H9 (cell line): ENCODE results near the gene MXI1. TPM values are rescaled to one million over a fixed set of nuclear protein-coding genes. Genes with fewer than 3 reads are reported as not detected.

Experiments
- DNase-seq: peaks from one replicate; pipeline ENCODE4 v3.0.0-alpha.2; 2017
- H2AFZ ChIP-seq: one replicate; pipeline ENCODE4 v1.6.1; 2013; ENCODE audit warnings: mild to moderate bottlenecking, low read length, control low read depth, moderate library complexity
- H2AK5ac ChIP-seq: 2 replicates; pipeline ENCODE4 v1.6.1; 2013; ENCODE audit warnings: low read length, control low read depth, mixed read lengths; ENCODE audit not compliant: insufficient read length
- H2BK120ac ChIP-seq: one replicate; pipeline ENCODE4 v1.6.1; 2013; ENCODE audit warnings: low read depth, mild to moderate bottlenecking, low read length, control low read depth, inconsistent platforms; ENCODE audit not compliant: poor library complexity, severe bottlenecking
- H2BK12ac ChIP-seq: 2 replicates; pipeline ENCODE4 v1.6.1; 2013; ENCODE audit warnings: low read length, control low read depth, mixed read lengths, low read depth; ENCODE audit not compliant: insufficient read length
- H2BK15ac ChIP-seq: 2 replicates; pipeline ENCODE4 v1.6.1; 2013; ENCODE audit warnings: low read depth, low read length, control low read depth
- H2BK20ac ChIP-seq: one replicate; pipeline ENCODE4 v1.6.1; 2013; ENCODE audit warnings: low read depth, mild to moderate bottlenecking, low read length, control low read depth, inconsistent platforms; ENCODE audit not compliant: poor library complexity, severe bottlenecking
- H2BK5ac ChIP-seq: 2 replicates; pipeline ENCODE4 v1.6.1; 2013; ENCODE audit warnings: low read length, control low read depth, mixed read lengths; ENCODE audit not compliant: insufficient read length
- H3K14ac ChIP-seq: 2 replicates; pipeline ENCODE4 v1.6.1; 2013; ENCODE audit warnings: low read length, control low read depth; ENCODE audit not compliant: insufficient read depth
- H3K18ac ChIP-seq: 2 replicates; pipeline ENCODE4 v1.6.1; 2013; ENCODE audit warnings: low read depth, mild to moderate bottlenecking, mixed read lengths, low read length, control low read depth; ENCODE audit not compliant: insufficient read length
- H3K23ac ChIP-seq: 2 replicates; pipeline ENCODE4 v1.6.1; 2013; ENCODE audit warnings: low read length, control low read depth, mixed read lengths, low read depth; ENCODE audit not compliant: insufficient read length
- H3K23me2 ChIP-seq: 2 replicates; pipeline ENCODE4 v1.6.1; 2013; ENCODE audit warnings: low read depth, mild to moderate bottlenecking, mixed read lengths, low read length, control low read depth; ENCODE audit not compliant: insufficient read length, poor library complexity, severe bottlenecking
- H3K27ac ChIP-seq: 2 replicates; pipeline ENCODE4 v1.5.1; 2013; ENCODE audit warnings: low read length, control low read depth, mixed read lengths, low read depth; ENCODE audit not compliant: insufficient read length
- H3K27me3 ChIP-seq: 2 replicates; pipeline ENCODE4 v1.6.1; 2013; ENCODE audit warnings: low read length, control low read depth, inconsistent platforms; ENCODE audit not compliant: insufficient read depth
- H3K4ac ChIP-seq: 2 replicates; pipeline ENCODE4 v1.6.1; 2013; ENCODE audit warnings: low read depth, mild to moderate bottlenecking, control low read depth, inconsistent platforms, low read length, moderate library complexity
- H3K4me1 ChIP-seq: 2 replicates; pipeline ENCODE4 v1.6.1; 2013; ENCODE audit warnings: low read length, control low read depth, inconsistent platforms; ENCODE audit not compliant: insufficient read depth
- H3K4me2 ChIP-seq: 2 replicates; pipeline ENCODE4 v1.6.1; 2013; ENCODE audit warnings: low read length, control low read depth, mixed read lengths; ENCODE audit not compliant: insufficient read length, insufficient read depth
- H3K56ac ChIP-seq: 2 replicates; pipeline ENCODE4 v1.6.1; 2013; ENCODE audit warnings: low read depth, mild to moderate bottlenecking, mixed read lengths, low read length, control low read depth; ENCODE audit not compliant: insufficient read length
- H3K79me1 ChIP-seq: 2 replicates; pipeline ENCODE4 v1.6.1; 2013; ENCODE audit warnings: low read depth, mild to moderate bottlenecking, moderate library complexity, low read length, control low read depth, inconsistent platforms; ENCODE audit not compliant: insufficient read depth, poor library complexity, severe bottlenecking
- H3K79me2 ChIP-seq: 2 replicates; pipeline ENCODE4 v1.6.1; 2013; ENCODE audit warnings: low read length, control low read depth, inconsistent platforms; ENCODE audit not compliant: insufficient read depth
- H3K9ac ChIP-seq: 2 replicates; pipeline ENCODE4 v1.6.1; 2013; ENCODE audit warnings: low read length, control low read depth, mixed read lengths; ENCODE audit not compliant: insufficient read length; ENCODE audit errors: extremely low read depth
- H3K9me3 ChIP-seq: one replicate; pipeline ENCODE4 v1.6.1; 2013; ENCODE audit warnings: low read depth, low read length, inconsistent platforms; ENCODE audit not compliant: control insufficient read depth
- H3T11ph ChIP-seq: one replicate; pipeline ENCODE4 v1.6.1; 2013; ENCODE audit warnings: mild to moderate bottlenecking, low read length, control low read depth, inconsistent platforms
- H4K20me1 ChIP-seq: one replicate; pipeline ENCODE4 v1.6.1; 2013; ENCODE audit not compliant: control insufficient read depth, insufficient read length, insufficient read depth
- H4K5ac ChIP-seq: 2 replicates; pipeline ENCODE4 v1.6.1; 2013; ENCODE audit warnings: low read depth, mild to moderate bottlenecking, mixed read lengths, low read length, control low read depth; ENCODE audit not compliant: insufficient read length
- H4K8ac ChIP-seq: replicated peaks from 2 replicates; pipeline ENCODE4 v1.6.1; 2013; ENCODE audit warnings: low read length, control low read depth, mixed read lengths, low read depth; ENCODE audit not compliant: insufficient read length
- H4K91ac ChIP-seq: 2 replicates; pipeline ENCODE4 v1.6.1; 2013; ENCODE audit warnings: low read depth, mild to moderate bottlenecking, moderate library complexity, mixed read lengths, low read length, control low read depth; ENCODE audit not compliant: insufficient read length
- H3K27ac Mint-ChIP-seq, 3 experiments: 2 replicates in 2 of 3; 3 replicates in 1 of 3; pipeline ENCODE4 v1.8.0; 2020 to 2021; ENCODE audit warnings: mixed read lengths in 3 of 3, mild to moderate bottlenecking in 1 of 3, moderate library complexity in 1 of 3
- H3K27me3 Mint-ChIP-seq: 2 replicates; pipeline ENCODE4 v1.8.0; 2021; ENCODE audit warnings: low read depth, mild to moderate bottlenecking, moderate library complexity, mixed read lengths
- H3K36me3 Mint-ChIP-seq, 3 experiments: 2 replicates in 2 of 3; 3 replicates in 1 of 3; pipeline ENCODE4 v1.8.0; 2020 to 2021; ENCODE audit warnings: low read depth in 3 of 3, mixed read lengths in 3 of 3; ENCODE audit not compliant: insufficient read depth in 1 of 3
- H3K4me1 Mint-ChIP-seq, 2 experiments: 2 replicates each; pipeline ENCODE4 v1.8.0; 2020; ENCODE audit warnings: mixed read lengths in 2 of 2
- H3K4me3 Mint-ChIP-seq, 2 experiments: 2 replicates in 1 of 2; 3 replicates in 1 of 2; pipeline ENCODE4 v1.8.0; 2020 to 2021; ENCODE audit warnings: mild to moderate bottlenecking in 2 of 2, mixed read lengths in 2 of 2, moderate library complexity in 1 of 2
- H3K9me3 Mint-ChIP-seq, 2 experiments: 2 replicates in 1 of 2; 3 replicates in 1 of 2; pipeline ENCODE4 v1.8.0; 2020; ENCODE audit warnings: mild to moderate bottlenecking in 2 of 2, mixed read lengths in 2 of 2, moderate library complexity in 1 of 2
- CTCF ChIP-seq: fragments of 200-600 bp; sonication (generic); conservative IDR thresholded peaks from 3 replicates; pipeline ENCODE4 v1.8.0; 2021; ENCODE audit warnings: antibody characterized with exemption, mild to moderate bottlenecking
- WGBS: extraction: QIAGEN DNeasy Blood & Tissue Kit; methylation state at CpG from one replicate; pipeline ENCODE4 v1.1.7; 2013; ENCODE audit warnings: missing lambda C conversion rate, low lambda C conversion rate, mixed read lengths; ENCODE audit not compliant: insufficient read length; ENCODE audit errors: extremely low coverage; 5-methylcytosine and 5-hydroxymethylcytosine counted together
- total RNA-seq: library from RNA; stranded (reverse); gene quantifications from 2 replicates; pipeline ENCODE4 v1.2.1, GENCODE V29; 2021

MXI1 gene
- total RNA-seq, 1 experiment from 2014 or later: 5.6 TPM

- TF ChIP-seq CTCF: peak; percentile 20; the same call in 2 of the 3 replicates
- H3K4me1 Mint-ChIP-seq: peaks cover 34 to 51% of the 10 kb centered on the region in 2 experiments
- no peak overlapping the region for H3K56ac ChIP-seq
- no peak overlapping the region for H3K18ac ChIP-seq
- no peaks in the 10 kb centered on the region for H4K20me1 ChIP-seq
- H3K27me3 Mint-ChIP-seq: peaks cover 76% of the 10 kb centered on the region
- H4K91ac ChIP-seq: no peak overlapping the region
- no peaks in the 10 kb centered on the region for H3K79me2 ChIP-seq
- no peak overlapping the region for H2BK12ac ChIP-seq
- peaks cover 3% of the 10 kb centered on the region for H3K23me2 ChIP-seq
- WGBS: no CpG with 5 or more reads among the region's 7 CpGs
- H2BK5ac ChIP-seq: no peak overlapping the region
- no peak overlapping the region for H4K8ac ChIP-seq
- no peak overlapping the region for H3K14ac ChIP-seq
- H3K27me3 ChIP-seq: no peaks in the 10 kb centered on the region
- H3K27ac Mint-ChIP-seq: no peak overlapping the region
- peaks cover 7% of the 10 kb centered on the region; the same call in 1 of the 2 replicates for H3K4me1 ChIP-seq
- H2BK20ac ChIP-seq: no peak overlapping the region
- no peak overlapping the region for H3T11ph ChIP-seq
- no peak overlapping the region for H3K4me2 ChIP-seq
- H2AK5ac ChIP-seq: no peak overlapping the region
- no peak overlapping the region for H2BK15ac ChIP-seq
- no peaks in the 10 kb centered on the region for H3K9me3 Mint-ChIP-seq
- H3K9me3 ChIP-seq: no peaks in the 10 kb centered on the region
- no peak overlapping the region for H3K4ac ChIP-seq
- no peak overlapping the region for H3K4me3 Mint-ChIP-seq
- no peak overlapping the region for H3K27ac ChIP-seq
- no peak overlapping the region for H3K9ac ChIP-seq
- no peak overlapping the region for H2BK120ac ChIP-seq
- H3K36me3 Mint-ChIP-seq: no peaks in the 10 kb centered on the region; a peak in 1 of 7 replicates
- H2AFZ ChIP-seq: no peak overlapping the region
- H3K79me1 ChIP-seq: no peaks in the 10 kb centered on the region
- no peak overlapping the region for H3K23ac ChIP-seq
- H4K5ac ChIP-seq: no peak overlapping the region
- no peak for DNase-seq
Measured at GRCh38 chr10:110219884-110220283, 12.5 kb downstream of the MXI1 start.
